Right lobe of liver (tissue), 6 donors: ENCODE measurements around the gene NSF. TPM values are rescaled to one million over a fixed set of nuclear protein-coding genes. Genes with fewer than 3 reads are reported as not detected.

Source experiments
- ATAC-seq, 4 donors: fragments of 200-7000 bp; cut with Tn5 transposase; one replicate each; pipeline ENCODE4 v1.9.1; 2020; ENCODE audit warnings: mild to moderate bottlenecking in 4 of 4, moderate library complexity in 4 of 4
- DNase-seq, 3 donors: peaks; one replicate each; pipeline ENCODE4 v3.0.0-alpha.2; 2020
- H3K27ac ChIP-seq, 3 donors: fragments of 200-600 bp; one replicate each; pipeline ENCODE4 v1.8.0; 2022
- H3K27me3 ChIP-seq, 2 donors: fragments of 200-600 bp; one replicate each; pipeline ENCODE4 v1.8.0; 2022
- H3K36me3 ChIP-seq, 4 donors: fragments of 200-600 bp; sonication (generic) in 1 of 4; one replicate each; pipeline versions ENCODE4 v1.5.1 to v1.8.0; 2017 to 2022; ENCODE audit warnings: control low read depth in 1 of 4
- H3K4me1 ChIP-seq, 4 donors: fragments of 200-600 bp; sonication (generic) in 1 of 4; one replicate each; pipeline versions ENCODE4 v1.5.1 to v1.8.0; 2017 to 2022; ENCODE audit warnings: control low read depth in 1 of 4
- H3K4me3 ChIP-seq, 3 donors: fragments of 200-600 bp; one replicate each; pipeline ENCODE4 v1.8.0; 2022
- H3K9me3 ChIP-seq, 4 donors: fragments of 200-600 bp; sonication (generic) in 1 of 4; one replicate each; pipeline versions ENCODE4 v1.5.1 to v1.8.0; 2017 to 2022; ENCODE audit warnings: control low read depth in 1 of 4
- POLR2A ChIP-seq: fragments of 450-650 bp; IDR thresholded peaks from one replicate; pipeline ENCODE4 v1.6.1; 2017; ENCODE audit warnings: antibody characterized with exemption, mild to moderate bottlenecking
- WGBS: methylation state at CpG from one replicate; pipeline ENCODE4 v1.1.6; 2018; ENCODE audit warnings: low coverage, low lambda C conversion rate; ENCODE audit not compliant: insufficient coverage; ENCODE audit errors: missing lambda C conversion rate; 5-methylcytosine and 5-hydroxymethylcytosine counted together
- intact Hi-C, 2 donors: fragments of 100-400 bp; cut with DNase I; formaldehyde crosslinking; loops; one replicate each; pipeline versions ENCODE4 v1.11.2 to v1.14.1; 2022
- total RNA-seq, 6 experiments: library from RNA; depleted of rRNA in 2 of 6; stranded (reverse); fragments of >200 nt in 2 of 6; fragmentation: NEBNext Ultra II Directional in 3 of 6; extraction: Animal tissue kit (Norgen Biotek cat#: 25700) in 3 of 6; gene quantifications; one replicate each; pipeline versions ENCODE4 v1.1.0 to v1.2.4, GENCODE V29; 2016 to 2023
- TF ChIP-seq, protein P1 (sequence below), 4 donors: fragments of 200-600 bp in 3 of 4; fragments of 450-650 bp in 1 of 4; IDR thresholded peaks; one replicate each; pipeline versions ENCODE4 v1.5.1 to v1.8.0; 2016 to 2022; ENCODE audit warnings: antibody characterized with exemption in 4 of 4, mild to moderate bottlenecking in 2 of 4
- donor health status: DM: no; HTN: yes; CAD: no.
- donor health status: DM: no; HTN: no; CAD: no.
- donor health status: DM: no; HTN: no; CAD: no.
- donor health status: DM: no; HTN: yes; CAD: no.
- donor health status: DM: no; HTN: yes; CAD: no.

The NSF gene
- total RNA-seq, 6 experiments from 2014 or later, result 16.3 to 27.7 (median 20.8) TPM

DNA sequence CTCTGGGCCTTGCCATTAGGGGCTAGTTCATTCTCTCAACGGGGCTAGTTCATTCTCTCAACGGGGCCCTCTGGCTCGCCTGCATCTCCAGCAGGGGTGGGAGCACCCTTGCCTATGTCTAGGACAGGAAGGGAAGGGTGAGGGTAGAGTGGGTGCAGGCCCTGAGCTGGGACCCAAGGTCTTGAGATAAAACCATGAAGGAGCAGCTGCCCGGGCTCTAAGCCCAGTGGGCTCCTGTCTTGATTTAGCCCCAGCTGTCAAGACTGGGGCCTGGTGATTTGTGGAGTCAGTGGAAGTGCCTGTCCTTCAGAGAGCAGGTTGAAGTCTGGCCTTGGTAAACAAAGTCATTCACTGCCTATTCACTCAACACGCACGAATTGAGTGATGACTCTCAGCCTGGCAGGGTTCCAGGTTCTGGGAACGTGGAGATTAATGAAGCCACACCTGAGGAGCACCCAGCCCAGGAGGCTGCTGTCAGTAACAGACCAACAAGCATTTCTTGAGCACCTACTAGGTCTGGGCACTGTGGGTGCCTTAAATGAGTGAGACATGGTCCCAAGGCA, 192.6 kb downstream of the NSF start:
- intact Hi-C loops, result no loop called here
- H3K27me3 ChIP-seq, result no peaks in the 10 kb centered on the region
- DNase-seq (peak in 1 of 3 donors; percentile 47), ATAC-seq (peak; percentile 32 to 71 (median 39))
- no peaks in the 10 kb centered on the region for H3K36me3 ChIP-seq
- WGBS, result 17% methylated on average over 4 of the region's 7 CpGs
- H3K4me3 ChIP-seq, result no peak overlapping the region
- H3K4me1 ChIP-seq, result peaks cover 0 to 7% (median 0%) of the 10 kb centered on the region in 4 donors
- H3K9me3 ChIP-seq, result no peaks in the 10 kb centered on the region
- H3K27ac ChIP-seq, result no peak overlapping the region
- no peak for TF ChIP-seq POLR2A
- TF ChIP-seq, protein P1, sequence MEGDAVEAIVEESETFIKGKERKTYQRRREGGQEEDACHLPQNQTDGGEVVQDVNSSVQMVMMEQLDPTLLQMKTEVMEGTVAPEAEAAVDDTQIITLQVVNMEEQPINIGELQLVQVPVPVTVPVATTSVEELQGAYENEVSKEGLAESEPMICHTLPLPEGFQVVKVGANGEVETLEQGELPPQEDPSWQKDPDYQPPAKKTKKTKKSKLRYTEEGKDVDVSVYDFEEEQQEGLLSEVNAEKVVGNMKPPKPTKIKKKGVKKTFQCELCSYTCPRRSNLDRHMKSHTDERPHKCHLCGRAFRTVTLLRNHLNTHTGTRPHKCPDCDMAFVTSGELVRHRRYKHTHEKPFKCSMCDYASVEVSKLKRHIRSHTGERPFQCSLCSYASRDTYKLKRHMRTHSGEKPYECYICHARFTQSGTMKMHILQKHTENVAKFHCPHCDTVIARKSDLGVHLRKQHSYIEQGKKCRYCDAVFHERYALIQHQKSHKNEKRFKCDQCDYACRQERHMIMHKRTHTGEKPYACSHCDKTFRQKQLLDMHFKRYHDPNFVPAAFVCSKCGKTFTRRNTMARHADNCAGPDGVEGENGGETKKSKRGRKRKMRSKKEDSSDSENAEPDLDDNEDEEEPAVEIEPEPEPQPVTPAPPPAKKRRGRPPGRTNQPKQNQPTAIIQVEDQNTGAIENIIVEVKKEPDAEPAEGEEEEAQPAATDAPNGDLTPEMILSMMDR (IDR thresholded peaks at IDR 0.05), result no peak

DNA sequence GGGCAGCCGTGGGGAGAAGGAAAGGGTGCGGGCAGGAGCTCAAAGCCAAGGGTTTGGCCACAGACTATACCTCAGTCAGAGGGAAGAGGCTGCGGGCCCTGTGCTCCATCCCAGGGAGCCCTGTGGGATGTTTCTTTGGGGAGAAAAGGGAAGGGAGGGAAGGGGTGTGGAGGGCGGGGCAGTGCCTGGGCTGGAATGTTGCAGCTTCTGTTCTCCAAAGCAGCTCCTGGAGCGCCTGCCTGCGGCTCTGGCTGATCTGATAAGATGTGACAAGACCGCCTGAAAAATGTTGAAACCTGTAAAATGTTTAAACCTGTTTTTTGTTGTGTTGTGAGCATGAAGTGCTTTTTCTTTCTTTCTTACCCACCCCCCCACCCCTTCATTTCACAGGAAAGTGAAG, 195.2 kb downstream of the NSF start:
- no peaks in the 10 kb centered on the region for H3K27me3 ChIP-seq
- no peak overlapping the region for H3K27ac ChIP-seq
- no peak for DNase-seq
- H3K4me1 ChIP-seq, result peaks cover 0 to 7% (median 0%) of the 10 kb centered on the region in 4 donors
- H3K4me3 ChIP-seq, result no peak overlapping the region
- TF ChIP-seq, protein P1 (IDR thresholded peaks at IDR 0.05), result no peak
- no peak for TF ChIP-seq POLR2A
- H3K36me3 ChIP-seq, result no peaks in the 10 kb centered on the region
- intact Hi-C loops, result no loop called here
- H3K9me3 ChIP-seq, result no peaks in the 10 kb centered on the region
- no peak for ATAC-seq
- 61% methylated on average over 5 of the region's 7 CpGs for WGBS

GRCh38 chr17:46787478-46787877, 197.0 kb downstream of the NSF start:
- Histone ChIP-seq H3K27me3 (no peaks in the 10 kb centered on the region), H3K4me3 (no peak overlapping the region), H3K36me3 (no peaks in the 10 kb centered on the region), H3K9me3 (no peaks in the 10 kb centered on the region), H3K27ac (no peak overlapping the region), H3K4me1 (peaks cover 0 to 7% (median 0%) of the 10 kb centered on the region in 4 donors)
- intact Hi-C loops, result no loop called here
- WGBS, result 80% methylated on average over 1 of the region's 13 CpGs
- DNase-seq (no peak), ATAC-seq (no peak)
- no peak for TF ChIP-seq POLR2A
- TF ChIP-seq, protein P1 (IDR thresholded peaks at IDR 0.05), result no peak

GRCh38 chr17:46788300-46788699, 197.8 kb downstream of the NSF start:
- no peak overlapping the region for H3K27ac ChIP-seq
- WGBS, result 84% methylated on average over 5 of the region's 5 CpGs
- no peaks in the 10 kb centered on the region for H3K9me3 ChIP-seq
- H3K27me3 ChIP-seq, result no peaks in the 10 kb centered on the region
- TF ChIP-seq POLR2A, result no peak
- TF ChIP-seq, protein P1 (IDR thresholded peaks at IDR 0.05), result no peak
- peaks cover 0 to under 1% (median 0%) of the 10 kb centered on the region in 4 donors for H3K4me1 ChIP-seq
- DNase-seq (no peak), ATAC-seq (no peak)
- intact Hi-C loops, result no loop called here
- H3K4me3 ChIP-seq, result no peak overlapping the region
- H3K36me3 ChIP-seq, result no peaks in the 10 kb centered on the region
